ENCODE data around the gene S100A16. TPM values are rescaled to one million over a fixed set of nuclear protein-coding genes. Genes with fewer than 3 reads are reported as not detected.

The S100A16 gene
- polyA plus RNA-seq, 1 donor: 134 TPM

DNA sequence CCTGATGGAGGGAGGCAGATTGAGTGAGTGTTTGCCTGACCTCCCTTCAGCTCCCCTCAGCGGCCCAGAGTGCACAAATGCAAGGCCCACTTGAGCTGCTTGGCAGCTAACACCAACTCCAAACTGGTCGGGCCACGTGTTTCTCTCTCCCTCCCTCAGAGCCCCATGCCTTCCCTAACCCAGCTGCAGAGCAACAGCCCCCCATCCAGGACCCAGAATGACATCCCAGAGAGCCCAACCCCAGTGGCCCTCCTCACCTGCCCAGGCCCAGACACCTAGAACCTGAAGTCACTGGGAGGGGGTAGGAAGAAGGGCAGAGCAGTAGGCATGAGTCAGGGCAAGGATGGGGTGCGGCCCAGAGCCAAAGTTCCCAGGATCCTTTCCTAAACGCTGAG lies 4.0 kb upstream of the S100A16 start:
- Histone ChIP-seq H3K27me3 (ENCODE audit: control insufficient read depth, insufficient read depth, low read length) (no peaks in the 10 kb centered on the region), H3K4me1 (ENCODE audit: control insufficient read depth, insufficient read depth, low read length) (peaks cover 41% of the 10 kb centered on the region), H3K9me3 (ENCODE audit: control insufficient read depth, low read depth, low read length) (no peaks in the 10 kb centered on the region), H3K36me3 (ENCODE audit: control insufficient read depth, insufficient read depth, low read length) (peaks cover 4% of the 10 kb centered on the region), H3K4me3 (ENCODE audit: low read length) (no peak overlapping the region), H3K27ac (ENCODE audit: low read length) (peak overlapping the region; percentile 94)
- 40% methylated on average over 1 of the region's 5 CpGs for WGBS (ENCODE audit: insufficient coverage, low lambda C conversion rate)
- no peak for DNase-seq

DNA sequence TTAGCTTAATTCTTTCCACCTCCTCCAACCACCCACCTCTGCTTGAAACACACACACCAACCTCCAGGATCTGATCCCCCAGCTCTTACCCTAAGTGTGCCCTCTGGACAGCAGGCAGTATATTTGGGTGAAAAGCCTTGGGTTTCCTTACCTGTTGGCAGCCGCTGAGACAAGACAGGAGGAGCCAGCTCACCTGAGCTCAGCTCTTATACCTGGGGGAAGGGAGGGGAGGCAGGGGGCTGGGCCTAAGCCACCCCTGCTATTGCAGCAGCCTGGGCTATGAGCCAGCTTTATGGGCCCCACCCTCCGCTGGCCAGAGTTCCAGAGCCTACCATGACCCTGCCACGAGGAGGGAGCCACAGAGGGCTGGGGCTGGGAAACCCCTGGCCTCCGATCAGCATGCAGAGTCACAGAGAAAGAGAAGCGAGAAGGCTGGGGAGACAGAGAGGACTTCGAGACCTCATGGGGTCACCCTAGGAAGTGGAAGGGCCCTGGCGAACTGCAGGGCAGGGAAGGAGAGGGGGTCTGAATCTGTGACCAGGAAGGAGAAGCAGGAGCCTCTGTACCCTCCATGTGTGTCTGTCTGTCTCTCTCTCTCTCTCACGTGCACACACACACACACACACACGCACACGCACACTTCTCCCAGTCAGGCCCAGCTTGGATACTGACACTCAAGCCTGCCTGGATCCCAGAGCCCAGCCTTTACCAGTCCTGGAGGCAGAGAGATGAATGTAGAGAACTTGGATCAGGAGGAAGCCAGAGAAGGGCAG lies 3.4 kb upstream of the S100A16 start, which contains the start of gene S100A14:
Gene S100A14, minus strand, starts transcription at position 182 of the 773 bp plus-strand sequence. CDS start 467 bp downstream, outside the sequence.
- WGBS (ENCODE audit: insufficient coverage, low lambda C conversion rate): no CpG with 5 or more reads among the region's 10 CpGs
- Histone ChIP-seq H3K27ac (ENCODE audit: low read length) (peak within 1 kb of the TSS; percentile 94), H3K4me3 (ENCODE audit: low read length) (peak within 1 kb of the TSS; percentile 65), H3K36me3 (ENCODE audit: control insufficient read depth, insufficient read depth, low read length) (peaks cover 4% of the 10 kb centered on the region), H3K27me3 (ENCODE audit: control insufficient read depth, insufficient read depth, low read length) (no peaks in the 10 kb centered on the region), H3K4me1 (ENCODE audit: control insufficient read depth, insufficient read depth, low read length) (peaks cover 44% of the 10 kb centered on the region), H3K9me3 (ENCODE audit: control insufficient read depth, low read depth, low read length) (no peaks in the 10 kb centered on the region)
- DNase-seq: peak; percentile 95 to 97

DNA sequence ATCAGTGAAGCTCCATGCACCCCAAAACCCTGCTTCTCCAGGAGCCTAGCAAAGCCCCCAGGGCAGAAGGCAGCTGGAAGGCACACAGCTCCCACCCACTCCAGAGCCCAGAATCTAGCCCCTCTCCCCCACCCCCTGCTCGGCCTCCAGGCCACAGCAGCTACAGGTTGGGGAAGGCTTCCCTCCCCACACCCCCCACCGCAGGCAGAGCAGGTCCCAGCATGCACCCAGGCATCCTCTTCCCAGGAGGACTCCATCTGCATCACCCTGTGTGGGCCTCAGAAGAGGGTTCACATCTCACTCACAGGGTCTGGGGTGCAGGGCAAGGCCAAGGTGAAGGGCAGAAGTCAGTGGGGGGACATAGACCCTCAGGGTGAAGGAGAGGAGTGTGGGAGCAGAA lies 2.5 kb upstream of the S100A16 start:
- no peaks in the 10 kb centered on the region for H3K9me3 ChIP-seq (ENCODE audit: control insufficient read depth, low read depth, low read length)
- peaks cover 52% of the 10 kb centered on the region for H3K4me1 ChIP-seq (ENCODE audit: control insufficient read depth, insufficient read depth, low read length)
- no peak for DNase-seq
- WGBS (ENCODE audit: insufficient coverage, low lambda C conversion rate): no CpG with 5 or more reads among the region's 2 CpGs
- H3K36me3 ChIP-seq (ENCODE audit: control insufficient read depth, insufficient read depth, low read length): peaks cover 4% of the 10 kb centered on the region
- H3K27ac ChIP-seq (ENCODE audit: low read length): peak overlapping the region; percentile 94
- H3K4me3 ChIP-seq (ENCODE audit: low read length): peak overlapping the region; percentile 65
- no peaks in the 10 kb centered on the region for H3K27me3 ChIP-seq (ENCODE audit: control insufficient read depth, insufficient read depth, low read length)

DNA sequence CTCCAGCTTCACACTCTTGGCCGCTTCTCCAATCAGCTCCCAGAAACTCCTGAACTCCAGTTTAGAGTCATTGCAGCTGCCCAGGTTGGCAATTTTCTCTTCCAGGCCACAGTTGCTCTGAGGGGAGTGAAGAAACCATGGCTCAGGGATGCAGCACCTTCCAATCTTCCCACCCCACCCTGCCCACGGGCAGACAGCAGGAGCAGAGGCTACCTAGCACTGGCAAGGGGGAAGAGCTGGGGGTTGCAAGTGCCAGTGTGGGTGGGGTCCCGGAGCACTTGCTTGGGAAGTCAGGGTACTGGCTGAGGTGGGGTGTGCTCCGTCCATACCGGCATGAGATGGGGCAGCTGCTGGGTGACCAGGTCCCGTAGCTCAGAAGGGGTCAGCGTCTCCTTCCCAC lies 2.0 kb upstream of the S100A16 start:
- Histone ChIP-seq H3K36me3 (ENCODE audit: control insufficient read depth, insufficient read depth, low read length) (peaks cover 4% of the 10 kb centered on the region), H3K27me3 (ENCODE audit: control insufficient read depth, insufficient read depth, low read length) (no peaks in the 10 kb centered on the region), H3K9me3 (ENCODE audit: control insufficient read depth, low read depth, low read length) (no peaks in the 10 kb centered on the region), H3K4me3 (ENCODE audit: low read length) (peak overlapping the region; percentile 65), H3K27ac (ENCODE audit: low read length) (peak overlapping the region; percentile 8), H3K4me1 (ENCODE audit: control insufficient read depth, insufficient read depth, low read length) (peaks cover 57% of the 10 kb centered on the region)
- WGBS (ENCODE audit: insufficient coverage, low lambda C conversion rate): no CpG with 5 or more reads among the region's 7 CpGs
- DNase-seq: no peak

DNA sequence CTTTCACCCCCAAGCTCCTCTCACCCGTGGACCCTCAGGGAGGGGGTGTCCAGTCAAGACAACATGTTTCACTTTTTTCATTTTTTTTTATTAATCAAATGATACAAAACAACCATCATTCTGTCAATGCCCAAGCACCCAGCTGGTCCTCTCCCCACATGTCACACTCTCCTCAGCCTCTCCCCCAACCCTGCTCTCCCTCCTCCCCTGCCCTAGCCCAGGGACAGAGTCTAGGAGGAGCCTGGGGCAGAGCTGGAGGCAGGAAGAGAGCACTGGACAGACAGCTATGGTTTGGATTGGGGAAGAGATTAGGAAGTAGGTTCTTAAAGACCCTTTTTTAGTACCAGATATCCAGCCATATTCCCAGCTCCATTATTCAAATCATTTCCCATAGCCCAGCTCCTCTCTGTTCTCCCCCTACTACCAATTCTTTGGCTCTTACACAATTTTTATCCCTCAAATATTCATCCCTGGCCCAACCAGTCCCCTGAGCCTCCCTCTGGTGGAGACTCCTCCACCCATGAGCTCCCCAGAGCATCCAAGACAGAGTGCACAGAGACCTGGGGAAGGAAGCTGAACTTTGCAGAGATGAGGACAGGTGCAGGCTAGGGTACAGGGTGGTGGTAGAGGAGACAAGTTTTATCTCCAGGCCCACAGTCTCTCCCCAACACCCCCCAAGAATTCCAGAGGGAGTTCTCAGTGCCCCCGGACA lies 1.4 kb upstream of the S100A16 start:
- Histone ChIP-seq H3K9me3 (ENCODE audit: control insufficient read depth, low read depth, low read length) (no peaks in the 10 kb centered on the region), H3K27me3 (ENCODE audit: control insufficient read depth, insufficient read depth, low read length) (no peaks in the 10 kb centered on the region), H3K36me3 (ENCODE audit: control insufficient read depth, insufficient read depth, low read length) (peaks cover 4% of the 10 kb centered on the region), H3K4me1 (ENCODE audit: control insufficient read depth, insufficient read depth, low read length) (peaks cover 62% of the 10 kb centered on the region), H3K4me3 (ENCODE audit: low read length) (peak overlapping the region; percentile 65), H3K27ac (ENCODE audit: low read length) (peak overlapping the region; percentile 8)
- 67% methylated on average over 1 of the region's 2 CpGs for WGBS (ENCODE audit: insufficient coverage, low lambda C conversion rate)
- DNase-seq: peak in 1 of 2 donors; percentile 46

DNA sequence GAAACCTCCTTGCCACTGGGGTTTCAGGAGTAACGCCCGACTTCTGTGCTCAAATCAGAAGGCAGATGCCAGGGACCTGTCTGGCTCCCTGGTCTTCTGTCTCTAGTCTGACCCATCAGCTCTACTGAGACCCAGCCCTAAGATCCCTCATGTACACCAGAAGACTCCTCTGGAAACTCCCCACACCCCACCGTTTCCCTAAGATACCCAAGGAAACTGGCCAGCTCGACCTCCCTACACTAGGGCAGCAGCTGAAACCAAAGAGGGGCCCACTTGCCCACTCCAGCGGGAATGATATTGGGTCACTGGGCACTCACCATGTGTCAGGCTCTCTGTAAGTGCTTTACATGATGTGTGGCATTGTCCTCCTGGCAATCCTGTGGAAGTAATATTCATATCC lies 469 bp upstream of the S100A16 start:
- DNase-seq: no peak
- peak overlapping the region; percentile 76 for H3K4me3 ChIP-seq (ENCODE audit: low read length)
- no CpG with 5 or more reads among the region's 5 CpGs for WGBS (ENCODE audit: insufficient coverage, low lambda C conversion rate)
- H3K27ac ChIP-seq (ENCODE audit: low read length): peak overlapping the region; percentile 94
- no peaks in the 10 kb centered on the region for H3K36me3 ChIP-seq (ENCODE audit: control insufficient read depth, insufficient read depth, low read length)
- H3K27me3 ChIP-seq (ENCODE audit: control insufficient read depth, insufficient read depth, low read length): no peaks in the 10 kb centered on the region
- H3K9me3 ChIP-seq (ENCODE audit: control insufficient read depth, low read depth, low read length): no peaks in the 10 kb centered on the region
- peaks cover 70% of the 10 kb centered on the region for H3K4me1 ChIP-seq (ENCODE audit: control insufficient read depth, insufficient read depth, low read length)

DNA sequence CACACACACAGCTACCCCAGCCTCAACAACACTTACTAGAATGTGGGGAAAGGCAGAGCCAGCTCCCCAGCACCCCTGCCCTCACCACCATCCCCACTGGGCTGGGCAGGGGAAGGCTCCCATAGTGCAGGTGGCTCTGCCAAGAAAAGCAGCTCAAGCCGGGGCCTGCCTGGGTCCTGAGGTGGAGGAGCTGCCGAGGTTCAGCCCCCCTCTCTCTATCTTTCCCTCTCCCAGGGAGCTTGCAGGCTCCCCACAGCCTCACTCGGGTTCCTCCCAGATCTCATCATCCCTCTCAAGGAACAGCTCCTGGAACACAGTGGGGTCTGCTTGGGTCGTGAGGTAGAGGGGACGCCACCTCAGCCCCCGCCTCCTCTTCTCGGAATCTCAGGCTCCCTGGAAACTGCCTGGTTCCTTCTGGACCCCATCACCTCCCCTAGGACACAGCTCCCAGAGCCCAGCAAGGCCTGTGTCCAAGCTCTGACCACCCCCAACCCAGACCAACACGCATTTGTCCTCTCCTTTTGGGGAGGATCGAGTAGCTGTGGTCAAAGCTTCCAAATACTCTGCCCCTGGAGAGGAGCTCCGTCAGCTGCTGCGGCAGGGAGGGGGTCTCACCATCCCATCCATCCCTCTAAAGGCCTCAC lies 704 bp downstream of the S100A16 start:
- peaks cover 10% of the 10 kb centered on the region for H3K36me3 ChIP-seq (ENCODE audit: control insufficient read depth, insufficient read depth, low read length)
- H3K9me3 ChIP-seq (ENCODE audit: control insufficient read depth, low read depth, low read length): peaks cover 4% of the 10 kb centered on the region
- peak overlapping the region; percentile 76 for H3K4me3 ChIP-seq (ENCODE audit: low read length)
- no CpG with 5 or more reads among the region's 11 CpGs for WGBS (ENCODE audit: insufficient coverage, low lambda C conversion rate)
- H3K4me1 ChIP-seq (ENCODE audit: control insufficient read depth, insufficient read depth, low read length): peaks cover 72% of the 10 kb centered on the region
- peak overlapping the region; percentile 94 for H3K27ac ChIP-seq (ENCODE audit: low read length)
- no peaks in the 10 kb centered on the region for H3K27me3 ChIP-seq (ENCODE audit: control insufficient read depth, insufficient read depth, low read length)
- DNase-seq: peak in 1 of 2 donors; percentile 66

DNA sequence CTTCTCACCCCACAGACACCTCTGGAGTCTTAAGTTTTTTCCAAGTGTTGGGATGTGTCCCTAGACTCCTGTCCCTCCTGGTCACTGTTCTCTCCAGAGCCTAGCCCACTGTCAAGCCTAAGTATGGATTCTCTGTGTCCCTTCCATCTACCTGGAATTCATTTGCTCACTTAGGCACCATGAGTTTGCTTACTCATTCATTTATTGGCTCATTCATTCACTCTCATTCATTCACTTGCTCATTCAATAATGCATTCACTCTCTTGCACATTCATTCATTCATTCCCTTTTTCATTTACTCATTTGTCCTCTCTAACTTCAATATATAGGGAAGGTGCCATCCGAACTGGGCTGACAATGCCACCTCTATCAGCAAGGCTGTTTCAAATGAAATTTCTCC lies 1.6 kb downstream of the S100A16 start:
- Histone ChIP-seq H3K4me1 (ENCODE audit: control insufficient read depth, insufficient read depth, low read length) (peaks cover 63% of the 10 kb centered on the region), H3K27me3 (ENCODE audit: control insufficient read depth, insufficient read depth, low read length) (no peaks in the 10 kb centered on the region), H3K27ac (ENCODE audit: low read length) (peak overlapping the region; percentile 94), H3K4me3 (ENCODE audit: low read length) (peak overlapping the region; percentile 76), H3K36me3 (ENCODE audit: control insufficient read depth, insufficient read depth, low read length) (peaks cover 18% of the 10 kb centered on the region), H3K9me3 (ENCODE audit: control insufficient read depth, low read depth, low read length) (peaks cover 4% of the 10 kb centered on the region)
- peak in 1 of 2 donors; percentile 38 for DNase-seq
- no CpG with 5 or more reads among the region's 1 CpG for WGBS (ENCODE audit: insufficient coverage, low lambda C conversion rate)

DNA sequence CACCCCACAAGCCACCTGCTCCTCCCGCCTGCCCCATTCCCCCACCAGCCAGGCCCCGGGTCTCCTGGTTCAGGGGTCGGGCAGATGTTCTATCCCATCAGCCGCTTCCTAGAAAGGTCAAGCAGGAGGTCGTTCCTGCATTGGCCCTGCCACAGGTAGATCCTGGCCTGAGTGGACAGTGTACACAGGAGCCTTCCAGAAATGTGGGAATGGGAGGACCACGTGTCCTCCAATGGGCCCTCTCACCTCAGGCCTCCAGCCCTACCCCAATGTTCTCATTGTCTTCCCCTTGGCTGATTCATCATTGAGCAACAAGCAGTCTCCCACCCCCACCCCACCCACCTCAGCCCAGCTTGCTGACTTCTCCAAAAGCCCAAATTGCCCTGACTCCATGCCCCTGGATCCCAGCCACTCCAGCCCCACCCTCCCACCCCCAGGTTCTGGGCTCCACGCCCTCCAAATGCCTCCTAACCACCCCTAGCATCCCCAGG lies 2.1 kb downstream of the S100A16 start:
- H3K4me3 ChIP-seq (ENCODE audit: low read length): no peak overlapping the region
- peaks cover 60% of the 10 kb centered on the region for H3K4me1 ChIP-seq (ENCODE audit: control insufficient read depth, insufficient read depth, low read length)
- H3K27ac ChIP-seq (ENCODE audit: low read length): peak overlapping the region; percentile 94
- no peak for DNase-seq
- WGBS (ENCODE audit: insufficient coverage, low lambda C conversion rate): no CpG with 5 or more reads among the region's 7 CpGs
- peaks cover 19% of the 10 kb centered on the region for H3K36me3 ChIP-seq (ENCODE audit: control insufficient read depth, insufficient read depth, low read length)
- H3K9me3 ChIP-seq (ENCODE audit: control insufficient read depth, low read depth, low read length): peaks cover 4% of the 10 kb centered on the region
- no peaks in the 10 kb centered on the region for H3K27me3 ChIP-seq (ENCODE audit: control insufficient read depth, insufficient read depth, low read length)

DNA sequence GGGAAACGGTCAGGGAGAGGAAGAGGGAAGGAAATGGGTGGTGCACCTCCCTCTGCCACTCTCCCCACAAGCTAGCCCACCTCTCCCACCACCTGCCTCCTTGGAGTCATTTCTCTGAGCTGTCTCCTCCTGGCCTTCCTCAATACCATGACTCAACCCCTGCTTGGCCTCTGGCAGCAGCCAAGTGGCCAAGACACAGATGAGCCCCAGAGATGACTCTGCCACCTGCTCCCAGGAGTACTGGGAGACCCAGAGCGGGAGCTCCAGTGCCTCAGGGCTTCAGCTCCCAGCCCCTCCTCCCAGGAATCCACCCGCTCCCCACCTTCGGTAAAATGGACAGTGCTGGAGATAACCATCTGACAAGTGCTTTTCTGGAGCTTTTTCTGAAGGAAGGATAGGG lies 2.6 kb downstream of the S100A16 start:
- no peak overlapping the region for H3K4me3 ChIP-seq (ENCODE audit: low read length)
- no CpG with 5 or more reads among the region's 4 CpGs for WGBS (ENCODE audit: insufficient coverage, low lambda C conversion rate)
- H3K27me3 ChIP-seq (ENCODE audit: control insufficient read depth, insufficient read depth, low read length): no peaks in the 10 kb centered on the region
- H3K27ac ChIP-seq (ENCODE audit: low read length): peak overlapping the region; percentile 94
- DNase-seq: peak in 1 of 2 donors; percentile 62
- peaks cover 19% of the 10 kb centered on the region for H3K36me3 ChIP-seq (ENCODE audit: control insufficient read depth, insufficient read depth, low read length)
- peaks cover 4% of the 10 kb centered on the region for H3K9me3 ChIP-seq (ENCODE audit: control insufficient read depth, low read depth, low read length)
- H3K4me1 ChIP-seq (ENCODE audit: control insufficient read depth, insufficient read depth, low read length): peaks cover 55% of the 10 kb centered on the region

All from large intestine (tissue), 3 donors.